PC-9 (cell line): ENCODE measurements around the gene RPTOR. TPM values are rescaled to one million over a fixed set of nuclear protein-coding genes. Genes with fewer than 3 reads are reported as not detected.
"Not testable (repeated sequence)": the region's sequence is repeated elsewhere in the genome, so short reads cannot be mapped to it uniquely, and the experiment has no call there.

Experiments used
- BruUV-seq: library from RNA; stranded (reverse); fragments of 400-500 nt; replicated peaks from 2 replicates; lab custom pipeline; 2021; lab: Mats Ljungman, UMichigan
- CTCF ChIA-PET: fragments of 300-600 bp; sonication (Branson Sonifier 250); formaldehyde crosslinking; loops from one replicate; lab custom pipeline; 2022; ENCODE audit warnings: antibody characterized with exemption; lab: Charles Lee
- POLR2A ChIA-PET: fragments of 300-600 bp; sonication (Branson Sonifier 250); formaldehyde crosslinking; loops from one replicate; lab custom pipeline; 2022; ENCODE audit warnings: antibody characterized with exemption; ENCODE audit not compliant: unreplicated experiment; lab: Charles Lee
- DNase-seq, 2 experiments: peaks; one replicate each; pipeline versions ENCODE4 v3.0.0 to v3.0.0-alpha.2; 2015 to 2022; ENCODE audit warnings: mixed read lengths in 1 of 2
- H2AFZ ChIP-seq: fragments of 200-600 bp; sonication (generic); 2 replicates; pipeline ENCODE4 v1.8.1; 2017; ENCODE audit warnings: antibody characterized with exemption
- H3F3A ChIP-seq: fragments of 200-600 bp; sonication (generic); 2 replicates; pipeline ENCODE4 v1.8.1; 2017; ENCODE audit warnings: antibody characterized with exemption, mild to moderate bottlenecking, low read depth; ENCODE audit not compliant: insufficient read depth
- H3K27ac ChIP-seq: fragments of 200-600 bp; sonication (generic); 2 replicates; pipeline ENCODE4 v1.6.1; 2016; ENCODE audit warnings: mixed run types
- H3K27me3 ChIP-seq: fragments of 200-600 bp; sonication (generic); 2 replicates; pipeline ENCODE4 v1.6.1; 2016; ENCODE audit warnings: low read depth, mixed run types; ENCODE audit not compliant: insufficient read depth
- H3K36me3 ChIP-seq: fragments of 200-600 bp; sonication (generic); 2 replicates; pipeline ENCODE4 v1.6.1; 2016; ENCODE audit warnings: low read depth, mixed run types
- H3K4me1 ChIP-seq: fragments of 200-600 bp; sonication (generic); replicated peaks from 2 replicates; pipeline ENCODE4 v1.6.1; 2016; ENCODE audit warnings: mixed run types; ENCODE audit not compliant: insufficient read depth
- H3K4me2 ChIP-seq: fragments of 200-600 bp; sonication (generic); 2 replicates; pipeline ENCODE4 v1.6.1; 2017; ENCODE audit warnings: mixed run types
- H3K4me3 ChIP-seq: fragments of 200-600 bp; sonication (generic); 2 replicates; pipeline ENCODE4 v1.6.1; 2016; ENCODE audit warnings: mixed run types
- H3K79me2 ChIP-seq: fragments of 200-600 bp; sonication (generic); 2 replicates; pipeline ENCODE4 v1.6.1; 2017; ENCODE audit warnings: low read depth, mixed run types
- H3K9me2 ChIP-seq: fragments of 200-600 bp; sonication (generic); 2 replicates; pipeline ENCODE4 v1.8.1; 2017; ENCODE audit warnings: mild to moderate bottlenecking; ENCODE audit not compliant: insufficient read depth
- H3K9me3 ChIP-seq: fragments of 200-600 bp; sonication (generic); 2 replicates; pipeline ENCODE4 v1.8.1; 2016; ENCODE audit warnings: low read depth; ENCODE audit not compliant: insufficient read depth
- H4K20me1 ChIP-seq: fragments of 200-600 bp; sonication (generic); 2 replicates; pipeline ENCODE4 v1.8.1; 2017; ENCODE audit not compliant: insufficient read depth
- CTCF ChIP-seq: fragments of 200-600 bp; sonication (generic); conservative IDR thresholded peaks from 2 replicates; pipeline ENCODE4 v1.6.1; 2017; ENCODE audit warnings: mixed run types, antibody characterized with exemption, mild to moderate bottlenecking, moderate library complexity
- EZH2 ChIP-seq: fragments of 200-600 bp; sonication (generic); IDR thresholded peaks from 2 replicates; pipeline ENCODE4 v1.8.0; 2017; ENCODE audit warnings: antibody characterized with exemption, low read depth
- intact Hi-C: fragments of 100-400 bp; cut with micrococcal nuclease; formaldehyde crosslinking; loops from one replicate; pipeline ENCODE4 v1.10.0; 2022; ENCODE audit not compliant: unreplicated experiment
- total RNA-seq: library from RNA; stranded (reverse); gene quantifications from 2 replicates; pipeline ENCODE4 v1.2.3, GENCODE V29; 2021

The RPTOR gene
- total RNA-seq, 1 experiment from 2014 or later = 50.8 TPM

- H3F3A ChIP-seq = no peaks in the 10 kb centered on the region
- H3K4me1 ChIP-seq = no peaks in the 10 kb centered on the region
- no peak overlapping the region for H3K4me3 ChIP-seq
- H3K27ac ChIP-seq = no peak overlapping the region
- H2AFZ ChIP-seq = no peak overlapping the region
- no peaks in the 10 kb centered on the region for H3K36me3 ChIP-seq
- no peaks in the 10 kb centered on the region for H3K9me2 ChIP-seq
- DNase-seq = no peak
- no peaks in the 10 kb centered on the region for H3K9me3 ChIP-seq
- no peaks in the 10 kb centered on the region for H4K20me1 ChIP-seq
- BruUV-seq = no TSS peak
- peaks cover 32% of the 10 kb centered on the region; the same call in 1 of the 2 replicates for H3K27me3 ChIP-seq
- intact Hi-C loops = no loop called here
- no peaks in the 10 kb centered on the region for H3K79me2 ChIP-seq
- no peak overlapping the region for H3K4me2 ChIP-seq
- POLR2A ChIA-PET = no interaction called here
- CTCF ChIA-PET = no interaction called here
- no peak for TF ChIP-seq EZH2
- TF ChIP-seq CTCF = no peak
Observed at GRCh38 chr17:80503031-80503430, 41.6 kb upstream of the RPTOR start.

GRCh38 chr17:80503921-80504320, 40.7 kb upstream of the RPTOR start:
- no peak for TF ChIP-seq EZH2
- no peak for TF ChIP-seq CTCF
- Histone ChIP-seq H3K4me1 (no peaks in the 10 kb centered on the region), H3K4me3 (no peak overlapping the region), H2AFZ (no peak overlapping the region), H3F3A (no peaks in the 10 kb centered on the region), H3K27me3 (peaks cover 33% of the 10 kb centered on the region; the same call in 1 of the 2 replicates), H3K4me2 (no peak overlapping the region), H3K36me3 (no peaks in the 10 kb centered on the region), H3K27ac (no peak overlapping the region), H3K79me2 (no peaks in the 10 kb centered on the region), H3K9me3 (no peaks in the 10 kb centered on the region), H4K20me1 (no peaks in the 10 kb centered on the region), H3K9me2 (no peaks in the 10 kb centered on the region)
- POLR2A ChIA-PET = no interaction called here
- DNase-seq = no peak
- BruUV-seq = no TSS peak
- intact Hi-C loops = no loop called here
- CTCF ChIA-PET = no interaction called here

- Histone ChIP-seq H2AFZ (no peak overlapping the region), H3K4me2 (no peak overlapping the region)
Observed at GRCh38 chr17:80504686-80505413, 39.8 kb upstream of the RPTOR start.

GRCh38 chr17:80507177-80507576, 37.5 kb upstream of the RPTOR start:
- H3K4me1 ChIP-seq, H4K20me1 ChIP-seq, H3F3A ChIP-seq, H3K36me3 ChIP-seq, H3K9me2 ChIP-seq, DNase-seq, H3K79me2 ChIP-seq, BruUV-seq, H3K4me3 ChIP-seq, CTCF ChIA-PET, intact Hi-C loops, POLR2A ChIA-PET, H3K9me3 ChIP-seq, H3K4me2 ChIP-seq, H3K27ac ChIP-seq, H2AFZ ChIP-seq: not testable (repeated sequence)
- H3K27me3 ChIP-seq = peaks cover 28% of the 10 kb centered on the region; the same call in 1 of the 2 replicates

More at GRCh38 chr17:80504686-80505413, 39.8 kb upstream of the RPTOR start:
- POLR2A ChIA-PET = interaction anchor here (0.5 kb wide), 1 partner anchor 50 kb away, joined by 3 read pairs; no protein-coding TSS in a partner anchor
- Histone ChIP-seq H3K9me2 (no peaks in the 10 kb centered on the region), H4K20me1 (no peaks in the 10 kb centered on the region), H3K36me3 (no peaks in the 10 kb centered on the region), H3K27ac (no peak overlapping the region), H3K27me3 (peaks cover 28% of the 10 kb centered on the region; the same call in 1 of the 2 replicates), H3F3A (no peaks in the 10 kb centered on the region), H3K79me2 (no peaks in the 10 kb centered on the region), H3K4me3 (no peak overlapping the region), H3K9me3 (no peaks in the 10 kb centered on the region), H3K4me1 (no peaks in the 10 kb centered on the region)
- no peak for DNase-seq
- CTCF ChIA-PET = no interaction called here
- no peak for TF ChIP-seq EZH2
- TF ChIP-seq CTCF = no peak
- no TSS peak for BruUV-seq
- intact Hi-C loops = no loop called here
